HTERT RPE-1 (cell line): ENCODE data around the gene HAPLN2.
"Not testable (repeated sequence)": the region's sequence is repeated elsewhere in the genome, so short reads cannot be mapped to it uniquely, and the experiment has no call there.

Experiments
- in situ Hi-C: fragments of 300-500 bp; cut with MboI; formaldehyde crosslinking; loops from 4 replicates; pipeline ENCODE4 v1.14.3; 2020; ENCODE audit warnings: low sequenced_read_pairs

The HAPLN2 gene

DNA sequence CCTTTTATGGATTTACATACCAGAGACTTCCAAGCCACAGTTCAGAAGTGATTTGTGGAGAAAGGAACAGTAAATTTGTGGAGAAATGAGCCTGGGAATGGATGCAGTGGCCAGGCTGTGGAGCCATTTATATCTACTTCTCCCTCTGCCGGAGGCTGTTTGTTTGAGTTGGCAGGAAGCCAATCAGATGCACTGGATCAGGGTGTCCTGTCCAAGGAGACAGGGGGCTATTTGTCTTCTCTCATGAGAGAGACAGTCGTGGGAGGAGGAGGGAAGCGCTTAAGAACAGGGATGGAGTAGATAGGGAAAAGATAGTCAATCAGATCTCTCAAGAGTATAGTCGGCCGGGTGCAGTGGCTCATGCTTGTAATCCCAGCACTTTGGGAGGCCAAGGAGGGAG lies 2.8 kb upstream of the HAPLN2 start:
- in situ Hi-C loops, result no loop called here

DNA sequence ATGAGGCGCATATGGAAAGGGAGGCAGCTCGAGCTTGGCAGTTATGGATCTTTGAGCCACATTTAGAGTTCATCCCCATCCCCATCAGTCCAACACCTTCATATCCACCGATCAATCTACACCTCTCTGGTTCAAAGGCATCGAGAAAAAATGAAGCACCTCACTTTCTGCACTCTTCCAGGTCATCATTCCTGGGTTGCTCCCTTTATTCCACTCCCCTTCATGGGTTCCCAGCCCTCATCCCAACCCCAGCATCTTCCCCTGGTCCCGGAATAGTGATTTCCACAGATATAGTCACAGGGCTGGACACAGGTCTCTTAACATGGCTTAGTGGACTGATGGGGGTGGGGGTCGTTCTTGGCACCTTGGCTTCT lies 354 bp downstream of the HAPLN2 start:
- in situ Hi-C loops, result no loop called here

DNA sequence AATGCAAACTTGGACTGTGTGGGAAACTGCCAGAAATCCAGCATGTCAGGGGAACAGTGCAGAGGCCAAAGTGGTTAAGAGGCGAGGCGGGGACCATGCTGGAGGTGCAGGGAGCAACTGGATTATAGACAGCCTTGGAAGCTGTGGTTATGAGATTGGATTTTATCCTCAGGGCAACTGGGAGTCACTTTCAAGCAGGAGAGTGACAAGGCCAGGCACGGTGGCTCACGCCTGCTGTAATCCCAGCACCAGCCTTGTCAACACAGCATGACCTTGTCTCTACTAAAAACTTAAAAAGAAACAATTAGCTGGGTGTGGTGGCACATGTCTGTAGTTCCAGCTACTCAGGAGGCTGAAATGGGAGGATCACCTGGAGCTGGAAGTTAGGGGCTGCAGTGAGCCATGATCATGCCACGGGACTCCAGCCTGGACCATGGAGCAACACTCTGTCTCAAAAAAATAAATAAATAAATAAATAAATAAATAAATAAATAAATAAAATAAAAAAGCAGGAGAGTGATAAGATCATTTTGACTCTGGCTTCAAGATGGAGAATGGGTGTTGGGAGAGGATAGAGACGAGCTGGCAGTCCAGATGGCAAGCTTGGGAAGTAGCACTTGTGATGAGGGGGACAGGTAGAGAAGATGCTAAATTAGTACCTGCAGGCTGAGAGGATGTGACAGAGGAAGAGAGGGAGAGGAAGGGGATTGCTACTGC lies 3.5 kb downstream of the HAPLN2 start:
- in situ Hi-C loops, result no loop called here

DNA sequence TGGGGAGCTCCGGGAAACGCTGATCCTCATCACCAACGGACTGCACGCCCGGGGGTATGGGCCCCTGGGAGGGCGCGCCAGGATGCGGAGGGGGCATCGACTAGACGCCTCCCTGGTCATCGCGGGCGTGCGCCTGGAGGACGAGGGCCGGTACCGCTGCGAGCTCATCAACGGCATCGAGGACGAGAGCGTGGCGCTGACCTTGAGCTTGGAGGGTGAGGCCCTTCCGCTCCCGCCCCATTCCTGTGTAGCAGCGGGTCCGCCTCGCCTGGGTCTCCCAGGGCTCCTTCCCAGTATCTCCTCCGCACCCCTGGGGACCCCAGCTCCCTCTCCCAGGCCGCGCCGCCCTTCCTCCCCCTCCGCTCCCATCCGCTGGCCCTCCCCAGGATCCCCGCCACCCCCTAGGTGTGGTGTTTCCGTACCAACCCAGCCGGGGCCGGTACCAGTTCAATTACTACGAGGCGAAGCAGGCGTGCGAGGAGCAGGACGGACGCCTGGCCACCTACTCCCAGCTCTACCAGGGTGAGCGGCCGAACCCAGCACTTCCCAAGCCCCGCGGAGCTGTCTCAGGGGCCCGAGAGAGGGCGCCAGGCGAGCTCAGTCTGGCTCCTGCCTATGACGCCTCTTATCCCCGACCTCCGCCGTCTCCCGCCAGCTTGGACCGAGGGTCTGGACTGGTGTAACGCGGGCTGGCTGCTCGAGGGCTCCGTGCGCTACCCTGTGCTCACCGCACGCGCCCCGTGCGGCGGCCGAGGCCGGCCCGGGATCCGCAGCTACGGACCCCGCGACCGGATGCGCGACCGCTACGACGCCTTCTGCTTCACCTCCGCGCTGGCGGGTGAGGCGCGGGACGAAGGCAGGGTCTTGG lies 5.0 kb downstream of the HAPLN2 start:
- in situ Hi-C loops, result no loop called here

DNA sequence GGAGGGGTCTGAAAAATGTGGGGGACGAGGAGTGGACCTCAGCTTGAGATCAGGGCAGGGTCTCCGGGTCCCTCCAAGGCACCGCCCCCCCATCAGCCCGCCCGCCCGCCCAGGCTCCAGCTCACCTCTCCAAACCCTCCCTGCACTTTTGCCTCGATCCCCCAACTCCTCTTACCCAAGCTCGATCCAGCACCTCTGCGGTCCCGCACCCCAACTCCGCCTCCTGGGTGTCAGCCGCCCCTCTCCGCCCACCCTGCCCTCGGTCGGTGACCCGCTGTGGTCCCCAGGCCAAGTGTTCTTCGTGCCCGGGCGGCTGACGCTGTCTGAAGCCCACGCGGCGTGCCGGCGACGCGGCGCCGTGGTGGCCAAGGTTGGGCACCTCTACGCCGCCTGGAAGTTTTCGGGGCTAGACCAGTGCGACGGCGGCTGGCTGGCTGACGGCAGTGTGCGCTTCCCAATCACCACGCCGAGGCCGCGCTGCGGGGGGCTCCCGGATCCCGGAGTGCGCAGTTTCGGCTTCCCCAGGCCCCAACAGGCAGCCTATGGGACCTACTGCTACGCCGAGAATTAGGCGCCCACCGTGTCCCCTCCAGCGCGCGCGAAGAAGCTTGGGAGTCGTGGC lies 5.7 kb downstream of the HAPLN2 start:
- in situ Hi-C loops, result no loop called here

DNA sequence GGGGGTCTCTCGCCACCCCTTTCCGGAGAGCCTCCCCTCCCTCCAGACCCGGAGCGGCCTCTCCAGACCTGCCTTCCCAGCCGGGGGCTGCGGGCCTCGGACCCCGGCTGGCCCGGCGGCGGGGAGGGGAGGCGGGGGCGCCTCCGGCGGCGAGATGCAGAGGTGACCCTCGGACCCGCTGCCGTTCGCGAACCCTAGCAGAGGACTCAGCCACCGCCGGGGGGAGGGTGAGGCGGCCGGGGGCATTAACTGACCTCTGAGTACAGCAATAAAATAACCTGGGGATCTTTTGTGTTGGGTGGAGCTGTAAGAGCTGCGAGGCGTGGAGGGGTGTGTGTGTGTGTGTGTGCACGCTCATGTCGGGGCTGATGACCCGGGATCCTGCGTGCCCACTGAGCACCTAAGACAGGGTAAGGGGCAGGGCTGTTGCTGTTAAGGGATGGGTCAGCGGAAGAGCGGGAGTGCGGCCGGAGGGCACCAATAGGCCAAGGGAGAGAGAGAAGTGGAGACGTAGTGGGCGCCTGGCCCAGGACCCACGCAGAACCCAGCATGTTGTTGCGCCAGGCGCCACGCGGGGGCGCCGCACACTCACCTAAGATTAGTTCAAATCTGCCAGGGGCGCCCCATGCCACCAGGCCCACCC lies 6.3 kb downstream of the HAPLN2 start:
- in situ Hi-C loops, result no loop called here

DNA sequence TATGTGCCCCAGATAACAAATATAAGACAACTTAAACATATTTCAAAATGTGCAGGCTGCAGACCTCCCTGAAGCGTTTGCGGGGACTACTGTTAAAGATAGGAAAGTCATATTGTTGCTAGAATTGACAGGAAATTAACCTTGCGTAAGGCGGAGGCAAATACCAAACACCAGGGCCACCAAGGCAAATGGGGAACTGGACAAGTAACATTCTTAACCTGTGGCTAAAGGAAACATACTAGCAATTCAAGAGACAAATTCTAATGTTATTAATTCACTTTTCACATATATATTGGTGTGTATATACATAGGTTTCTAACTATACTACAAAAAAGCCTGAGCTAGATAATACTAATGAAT lies 6.8 kb downstream of the HAPLN2 start:
- in situ Hi-C loops, result no loop called here

DNA sequence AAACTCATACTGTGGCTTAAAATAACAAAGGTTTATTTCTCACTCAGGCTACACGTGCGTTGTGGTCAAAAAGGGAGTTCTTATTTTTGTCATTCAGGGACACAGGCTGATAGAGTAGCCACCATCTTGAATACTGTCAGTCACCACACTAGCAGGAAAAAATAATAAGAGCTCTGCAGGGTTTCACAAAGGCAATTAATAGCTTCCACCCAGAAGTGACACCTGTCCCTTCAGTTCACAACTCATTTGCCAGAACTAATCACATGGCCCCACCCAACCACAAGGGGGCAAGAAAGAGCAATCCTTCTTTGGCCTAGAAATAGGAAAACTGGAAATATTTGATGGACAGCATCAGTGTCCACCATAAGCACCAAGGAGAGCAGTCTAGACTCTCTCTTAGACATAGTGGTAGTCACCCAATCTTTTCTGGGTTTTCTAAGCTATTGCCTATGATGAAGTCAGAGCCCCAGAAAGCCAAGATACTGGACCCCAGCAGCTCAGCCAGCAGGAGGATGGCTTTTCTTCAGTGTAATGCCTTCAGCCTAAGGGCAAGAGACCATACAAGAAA lies 8.2 kb downstream of the HAPLN2 start:
- in situ Hi-C loops, result no loop called here

DNA sequence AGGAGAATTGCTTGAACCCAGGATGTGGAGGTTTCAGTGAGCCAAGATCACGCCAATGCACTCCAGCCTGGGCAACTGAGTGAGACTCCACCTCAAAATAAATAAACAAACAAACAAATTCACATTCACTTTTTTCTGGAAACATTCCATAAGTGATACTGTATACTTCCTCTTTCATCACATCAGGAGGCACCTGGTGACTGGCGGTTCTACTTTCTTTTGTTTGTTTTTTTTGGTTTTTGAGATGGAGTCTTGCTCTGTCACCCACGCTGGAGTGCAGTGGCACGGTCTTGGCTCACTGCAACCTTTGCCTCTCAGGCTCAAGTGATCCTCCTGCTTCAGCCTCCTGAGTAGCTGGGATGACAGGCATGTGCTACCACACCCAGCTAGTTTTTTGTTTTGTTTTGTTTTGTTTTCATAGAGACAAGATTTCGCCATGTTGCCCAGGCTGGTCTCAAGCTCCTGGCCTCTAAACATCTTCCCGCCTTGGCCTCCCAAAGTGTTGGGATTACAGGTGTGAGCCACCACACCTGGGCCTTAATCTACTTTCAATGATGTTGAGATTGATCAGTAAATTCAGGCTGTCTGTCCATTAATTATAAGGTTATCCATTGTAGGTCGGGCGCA lies 10.7 kb downstream of the HAPLN2 start:
- in situ Hi-C loops, result no loop called here

DNA sequence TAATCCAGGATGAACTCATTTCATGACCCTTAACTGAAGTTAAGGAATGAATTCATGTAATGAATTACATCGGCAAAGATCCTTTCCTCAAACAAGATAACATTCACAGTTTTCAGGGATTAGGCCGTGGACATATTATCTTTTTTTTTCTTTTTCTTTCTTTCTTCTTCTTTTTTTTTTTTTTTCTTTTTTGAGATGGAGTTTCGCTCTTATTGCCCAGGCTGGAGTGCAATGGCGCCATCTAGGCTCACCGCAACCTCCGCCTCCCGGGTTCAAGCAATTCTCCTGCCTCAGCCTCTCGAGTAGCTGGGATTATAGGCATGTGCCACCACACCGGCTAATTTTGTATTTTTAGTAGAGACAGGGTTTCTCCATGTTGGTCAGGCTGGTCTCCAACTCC lies 11.9 kb downstream of the HAPLN2 start:
- in situ Hi-C loops, result not testable (repeated sequence)

DNA sequence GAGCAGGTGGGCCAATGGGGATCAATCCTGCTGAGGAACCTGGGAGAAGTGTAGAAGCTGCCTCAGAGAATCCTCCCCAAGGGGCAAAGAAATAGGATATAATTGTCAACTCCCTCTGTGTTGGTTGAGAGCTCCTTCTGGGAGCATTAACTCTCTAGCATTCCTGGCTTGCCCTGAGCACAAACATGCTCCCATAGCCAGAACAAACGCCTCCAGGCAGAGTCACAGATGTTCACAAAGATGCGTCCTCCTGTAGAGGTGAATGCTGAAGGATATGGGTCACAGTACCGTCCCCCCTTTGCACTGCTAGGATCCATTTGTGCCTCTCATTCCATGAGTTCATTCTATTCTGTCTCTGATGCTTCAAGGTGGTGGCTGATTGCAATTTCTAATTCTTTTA lies 13.1 kb downstream of the HAPLN2 start:
- in situ Hi-C loops, result no loop called here

DNA sequence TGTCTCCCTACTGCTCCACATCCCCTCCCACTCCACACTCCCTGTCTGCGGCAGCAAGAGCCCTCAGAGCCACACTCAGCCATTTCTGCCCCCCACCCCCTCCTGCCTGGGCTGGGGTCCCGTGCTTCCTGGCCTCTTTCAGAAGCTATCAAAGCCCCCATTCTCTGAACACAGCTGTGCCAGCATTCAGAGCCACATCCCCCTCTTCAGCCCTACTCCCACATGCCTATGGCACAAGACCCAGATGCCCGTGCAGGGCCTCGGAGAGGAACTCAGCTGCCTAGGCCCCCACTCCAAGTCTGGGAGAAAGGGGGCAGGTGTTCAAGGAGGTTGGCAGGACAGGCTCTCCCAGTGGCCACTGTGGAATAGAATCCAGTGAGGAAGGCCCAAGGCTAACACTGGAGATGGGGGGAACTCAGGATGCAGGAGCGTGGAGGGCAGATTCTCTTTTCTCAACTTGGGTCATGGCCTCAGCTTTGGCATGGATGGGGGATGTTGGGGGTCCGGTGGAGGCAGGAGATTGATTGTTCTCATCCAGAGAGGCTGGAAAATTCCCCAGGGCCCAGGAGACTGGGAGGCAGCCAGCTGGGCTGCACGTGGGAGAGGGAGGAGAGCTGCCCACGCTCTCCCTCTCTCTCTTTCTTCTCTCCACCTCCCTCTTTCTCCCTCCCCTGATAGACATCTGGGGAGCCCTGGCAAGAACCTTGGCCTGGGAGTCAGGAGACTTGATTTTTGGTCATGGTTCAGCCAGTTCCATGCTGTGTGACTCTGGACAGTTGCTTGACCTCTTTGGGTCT lies 19.2 kb downstream of the HAPLN2 start:
- in situ Hi-C loops, result no loop called here

DNA sequence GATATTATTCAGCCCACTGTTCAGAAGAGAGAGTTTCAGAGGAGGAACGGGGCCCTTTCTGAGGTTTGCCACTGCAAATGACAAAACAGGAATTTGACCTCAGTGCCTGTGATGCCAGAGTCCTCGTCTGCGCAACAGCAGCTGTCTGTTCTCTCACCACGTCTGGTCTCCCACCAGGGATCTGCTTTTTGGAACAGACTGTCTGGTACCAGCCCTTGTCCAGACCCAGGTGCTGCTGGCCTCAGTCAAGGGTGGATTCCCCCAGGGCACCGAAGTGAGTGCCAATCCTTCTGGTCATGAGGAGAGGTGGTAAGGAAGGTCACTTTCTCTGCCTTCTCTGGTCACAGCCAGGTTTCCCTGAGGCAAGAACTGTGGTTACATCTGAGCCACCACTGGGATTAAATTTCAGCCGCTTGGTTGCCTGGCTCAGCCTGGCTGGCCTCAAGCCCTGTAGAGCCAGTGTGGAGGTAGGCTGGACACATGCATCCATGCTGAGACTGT lies 20.4 kb downstream of the HAPLN2 start:
- in situ Hi-C loops, result no loop called here

DNA sequence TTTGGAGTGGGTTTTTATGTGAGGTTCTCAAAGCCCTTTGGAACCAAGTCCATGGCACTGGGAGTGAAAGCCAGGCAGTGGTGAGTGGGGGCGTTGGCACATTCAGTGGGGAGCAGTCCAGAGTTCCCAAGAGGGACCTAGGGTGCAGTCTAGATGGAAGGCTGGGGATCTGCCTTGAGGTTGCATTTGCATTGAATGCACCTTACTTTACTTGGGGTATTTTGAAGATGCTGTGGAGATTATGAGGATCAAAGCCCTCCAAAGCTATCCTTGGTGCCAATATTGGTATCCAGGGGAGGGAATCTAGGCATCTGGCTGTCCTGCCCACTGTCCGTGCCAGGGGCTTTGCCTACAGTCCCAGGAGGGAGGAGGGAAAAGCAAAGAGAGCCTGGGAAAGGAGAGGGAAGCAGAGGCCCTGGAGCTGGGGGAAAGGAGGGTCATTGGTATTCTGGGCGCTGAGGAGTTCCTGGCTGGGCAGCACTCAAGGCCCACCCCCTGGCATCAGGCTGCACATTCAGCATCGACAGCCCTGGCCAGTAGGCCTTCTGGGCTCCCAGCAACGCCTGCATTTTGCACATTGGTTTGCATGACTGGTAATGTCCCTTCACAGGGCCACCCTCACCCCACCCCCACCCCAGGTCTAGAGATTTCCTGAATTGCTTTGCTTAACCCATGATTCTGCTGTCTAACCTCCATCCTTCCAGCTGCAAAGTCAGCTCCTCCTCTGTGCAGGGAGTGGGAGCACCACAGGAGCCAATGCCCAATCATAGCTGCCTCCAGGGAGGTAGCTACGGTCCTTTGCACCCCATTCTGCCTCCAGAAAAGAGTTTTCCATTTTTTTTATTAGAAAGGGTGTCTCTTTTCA lies 21.9 kb downstream of the HAPLN2 start:
- in situ Hi-C loops, result no loop called here

DNA sequence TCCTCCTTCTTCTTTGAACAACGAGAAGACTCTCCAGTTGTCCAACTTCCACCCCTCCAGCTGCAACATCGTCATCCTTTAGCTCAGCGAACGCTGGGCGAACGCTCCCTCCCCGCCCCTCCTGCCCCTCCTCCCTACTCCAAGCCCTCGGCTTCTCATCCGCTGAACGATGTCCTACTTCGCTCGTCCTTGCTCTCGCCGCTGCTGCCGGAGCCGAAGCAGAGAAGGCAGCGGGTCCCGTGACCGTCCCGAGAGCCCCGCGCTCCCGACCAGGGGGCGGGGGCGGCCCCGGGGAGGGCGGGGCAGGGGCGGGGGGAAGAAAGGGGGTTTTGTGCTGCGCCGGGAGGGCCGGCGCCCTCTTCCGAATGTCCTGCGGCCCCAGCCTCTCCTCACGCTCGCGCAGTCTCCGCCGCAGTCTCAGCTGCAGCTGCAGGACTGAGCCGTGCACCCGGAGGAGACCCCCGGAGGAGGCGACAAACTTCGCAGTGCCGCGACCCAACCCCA lies 22.6 kb downstream of the HAPLN2 start, which contains the start of gene BCAN:
Gene BCAN (plus strand): TSS at position 357 of the 504 bp plus-strand sequence. CDS start 3,938 bp downstream, outside the sequence.
- in situ Hi-C loops, result no loop called here

DNA sequence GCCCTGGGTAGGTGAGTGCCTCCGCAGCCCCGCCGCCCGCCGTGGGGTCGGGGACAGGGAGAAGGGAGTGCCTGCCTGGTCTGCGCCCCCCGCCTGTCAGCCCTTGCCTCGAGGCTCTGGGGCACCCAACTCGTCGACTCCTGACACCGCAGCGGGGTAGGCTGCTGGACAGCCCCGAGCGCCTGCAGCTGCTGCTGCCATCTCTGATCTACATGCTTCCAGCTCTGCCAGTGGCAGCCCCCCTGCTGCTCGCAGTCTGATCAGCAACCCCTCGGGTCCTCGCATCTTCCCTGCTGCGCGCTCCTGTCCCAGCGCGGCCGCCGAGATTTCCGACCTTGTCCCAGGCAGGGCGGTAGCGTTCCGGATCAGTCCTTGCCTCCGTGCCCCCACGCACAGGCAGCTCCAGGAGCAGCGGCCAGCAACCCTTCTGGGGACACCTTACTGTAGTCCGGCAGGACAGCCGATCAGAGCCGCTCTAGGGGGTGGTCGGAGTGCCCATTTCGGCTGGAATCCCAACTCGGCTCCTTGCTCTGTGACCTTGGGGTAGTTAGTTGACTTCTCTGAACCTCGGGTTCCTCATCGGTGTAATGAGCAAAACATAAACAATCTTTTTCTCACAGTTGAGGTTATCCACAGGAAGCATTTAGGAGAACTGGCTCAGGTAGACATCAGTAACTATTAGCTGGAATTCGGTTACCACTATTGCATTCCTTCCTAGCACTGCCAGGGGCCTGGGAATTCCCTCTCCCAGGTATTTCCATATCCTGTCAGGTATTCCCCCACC lies 23.2 kb downstream of the HAPLN2 start:
- in situ Hi-C loops, result no loop called here

DNA sequence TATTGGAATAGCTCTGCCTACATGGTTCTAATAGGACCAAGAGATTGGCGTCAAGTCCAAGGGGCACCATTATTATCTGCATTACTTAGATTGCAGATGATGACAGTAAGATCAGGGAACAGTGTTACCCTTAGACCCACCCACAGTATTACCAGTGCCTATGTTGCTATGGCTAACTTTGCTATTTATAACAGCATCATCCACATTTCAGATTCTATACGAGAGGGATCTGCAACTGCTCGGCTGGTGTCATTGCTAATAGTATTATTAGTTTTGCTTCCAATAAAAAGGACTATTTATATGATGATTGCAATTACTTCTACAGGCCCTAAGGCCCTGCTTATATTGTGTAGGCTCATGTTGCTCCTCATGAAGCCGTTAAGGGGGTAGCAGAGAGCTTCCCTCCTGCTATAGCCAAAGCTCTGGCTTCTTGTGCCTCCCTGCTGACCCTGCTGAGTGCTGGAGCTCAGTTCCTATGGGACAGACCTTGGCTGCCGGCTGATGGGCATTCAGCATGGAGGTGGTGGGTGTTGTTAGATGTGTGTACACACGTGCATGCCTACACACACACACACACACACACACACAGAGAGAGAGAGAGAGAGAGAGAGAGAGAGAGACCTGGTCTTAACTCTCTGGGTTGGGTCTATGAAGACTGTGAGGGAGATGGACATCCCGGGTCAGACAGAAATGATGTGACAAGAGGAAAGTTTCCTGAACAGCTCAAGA lies 24.0 kb downstream of the HAPLN2 start:
- in situ Hi-C loops, result no loop called here
